ENCODE measurements around the gene IGFBP6.

The IGFBP6 gene

GRCh38 chr12:53113951-53114350 lies 16.5 kb downstream of the IGFBP6 start:
- Mint-ChIP-seq H3K4me3 (no peak overlapping the region), H3K27ac (no peak overlapping the region), H3K27me3 (no peaks in the 10 kb centered on the region), H3K9me3 (no peaks in the 10 kb centered on the region), H3K4me1 (no peaks in the 10 kb centered on the region)
- ATAC-seq (no peak), DNase-seq (no peak)

- Mint-ChIP-seq H3K4me3 (no peak overlapping the region), H3K4me1 (no peaks in the 10 kb centered on the region), H3K27me3 (no peaks in the 10 kb centered on the region), H3K27ac (no peak overlapping the region), H3K9me3 (no peaks in the 10 kb centered on the region)
- no peak for ATAC-seq
- no peak for DNase-seq
Observed at GRCh38 chr12:53115112-53115890, 17.8 kb downstream of the IGFBP6 start.

GRCh38 chr12:53115891-53116648 lies 18.6 kb downstream of the IGFBP6 start:
- no peak for ATAC-seq
- Mint-ChIP-seq H3K27me3 (no peaks in the 10 kb centered on the region), H3K4me1 (no peaks in the 10 kb centered on the region), H3K27ac (peak overlapping the region; percentile 27 to 39), H3K4me3 (no peak overlapping the region), H3K9me3 (no peaks in the 10 kb centered on the region)
- DNase-seq: no peak

- no peak for ATAC-seq
- no peak overlapping the region for H3K27ac Mint-ChIP-seq
Observed at GRCh38 chr12:53118751-53119300, 21.4 kb downstream of the IGFBP6 start.

GRCh38 chr12:53120685-53121525 lies 23.4 kb downstream of the IGFBP6 start:
- H3K4me3 Mint-ChIP-seq: no peak overlapping the region
- DNase-seq: no peak
- no peaks in the 10 kb centered on the region for H3K27me3 Mint-ChIP-seq
- H3K4me1 Mint-ChIP-seq: no peaks in the 10 kb centered on the region
- H3K9me3 Mint-ChIP-seq: no peaks in the 10 kb centered on the region
- H3K27ac Mint-ChIP-seq: no peak overlapping the region
- no peak for ATAC-seq

More at GRCh38 chr12:53118751-53119300, 21.4 kb downstream of the IGFBP6 start:
- Mint-ChIP-seq H3K4me1 (no peaks in the 10 kb centered on the region), H3K4me3 (no peak overlapping the region), H3K9me3 (no peaks in the 10 kb centered on the region), H3K27me3 (no peaks in the 10 kb centered on the region)
- no peak for DNase-seq

- DNase-seq (no peak), ATAC-seq (no peak)
- no peak overlapping the region for H3K4me3 Mint-ChIP-seq
- H3K4me1 Mint-ChIP-seq: no peaks in the 10 kb centered on the region
- peak overlapping the region in 1 of 2 donors; percentile 77 for H3K27ac Mint-ChIP-seq
- no peaks in the 10 kb centered on the region for H3K9me3 Mint-ChIP-seq
- no peaks in the 10 kb centered on the region for H3K27me3 Mint-ChIP-seq
Observed at GRCh38 chr12:53122961-53123468, 25.5 kb downstream of the IGFBP6 start.

- ATAC-seq (no peak), DNase-seq (no peak)
- Mint-ChIP-seq H3K4me1 (no peaks in the 10 kb centered on the region), H3K4me3 (no peak overlapping the region), H3K27me3 (no peaks in the 10 kb centered on the region), H3K9me3 (no peaks in the 10 kb centered on the region), H3K27ac (no peak overlapping the region)
Observed at GRCh38 chr12:53123578-53124351, 26.3 kb downstream of the IGFBP6 start.

GRCh38 chr12:53124352-53124723 lies 26.9 kb downstream of the IGFBP6 start:
- DNase-seq (no peak), ATAC-seq (no peak)
- Mint-ChIP-seq H3K9me3 (no peaks in the 10 kb centered on the region), H3K27ac (no peak overlapping the region), H3K27me3 (no peaks in the 10 kb centered on the region), H3K4me1 (no peaks in the 10 kb centered on the region), H3K4me3 (no peak overlapping the region)

- no peak for DNase-seq
- Mint-ChIP-seq H3K9me3 (no peaks in the 10 kb centered on the region), H3K4me1 (no peaks in the 10 kb centered on the region), H3K27me3 (no peaks in the 10 kb centered on the region), H3K4me3 (no peak overlapping the region), H3K27ac (no peak overlapping the region)
- ATAC-seq: no peak
Observed at GRCh38 chr12:53127169-53127568, 29.7 kb downstream of the IGFBP6 start.

GRCh38 chr12:53128780-53129569 lies 31.5 kb downstream of the IGFBP6 start:
- ATAC-seq: no peak
- Mint-ChIP-seq H3K4me3 (no peak overlapping the region), H3K9me3 (no peaks in the 10 kb centered on the region), H3K27ac (peak overlapping the region in 1 of 2 donors; percentile 61), H3K4me1 (no peaks in the 10 kb centered on the region), H3K27me3 (no peaks in the 10 kb centered on the region)
- DNase-seq: no peak

- no peaks in the 10 kb centered on the region for H3K9me3 Mint-ChIP-seq
- H3K27me3 Mint-ChIP-seq: no peaks in the 10 kb centered on the region
- no peak overlapping the region for H3K27ac Mint-ChIP-seq
- ATAC-seq: no peak
- no peaks in the 10 kb centered on the region for H3K4me1 Mint-ChIP-seq
- no peak for DNase-seq
- no peak overlapping the region for H3K4me3 Mint-ChIP-seq
Observed at GRCh38 chr12:53131844-53132243, 34.4 kb downstream of the IGFBP6 start.

GRCh38 chr12:53133722-53134121 lies 36.3 kb downstream of the IGFBP6 start:
- Mint-ChIP-seq H3K9me3 (peaks cover 9 to 11% of the 10 kb centered on the region in 2 donors), H3K27ac (no peak overlapping the region), H3K4me3 (no peak overlapping the region), H3K4me1 (no peaks in the 10 kb centered on the region), H3K27me3 (no peaks in the 10 kb centered on the region)
- ATAC-seq (no peak), DNase-seq (no peak)

- ATAC-seq (no peak), DNase-seq (no peak)
- Mint-ChIP-seq H3K27ac (peak overlapping the region in 1 of 2 donors; percentile 43), H3K4me3 (no peak overlapping the region), H3K4me1 (no peaks in the 10 kb centered on the region), H3K9me3 (peaks cover 0 to 5% of the 10 kb centered on the region in 2 donors), H3K27me3 (no peaks in the 10 kb centered on the region)
Observed at GRCh38 chr12:53143355-53143754, 45.9 kb downstream of the IGFBP6 start.

All from stimulated activated naive CD8-positive, alpha-beta T cell treated with anti-CD3 and anti-CD28 coated beads, Interleukin-15, amount 100 ng/mL, for 72 hours (primary cell).